Measurements from ENCODE around the gene PABPC3.

The PABPC3 gene

DNA sequence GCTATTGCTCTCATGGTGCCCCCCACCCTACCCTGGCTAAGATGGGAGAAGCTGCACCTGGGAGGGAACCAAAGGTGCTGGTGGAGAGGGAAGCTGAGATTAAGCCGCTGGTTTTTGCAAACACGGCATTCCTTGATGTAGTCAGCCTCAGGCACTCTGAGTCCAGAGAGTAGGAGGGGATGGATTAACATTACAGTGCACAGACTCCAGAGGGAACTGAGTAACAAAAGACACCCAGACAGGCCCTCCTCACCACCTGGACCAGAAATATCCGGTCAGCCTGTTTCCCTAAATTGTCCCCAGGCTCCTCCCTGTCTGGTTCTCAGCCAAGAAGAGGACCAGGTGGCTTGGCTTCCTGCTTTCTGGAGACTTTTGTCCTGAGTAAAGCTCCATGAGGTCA is 28.9 kb upstream of the PABPC3 start:
- TF ChIP-seq ZNF565 (CRISPR knock-in tag; conservative IDR thresholded peaks at IDR 0.05; ENCODE audit: low read depth) (no peak), ZNF70 (CRISPR knock-in tag; IDR thresholded peaks at IDR 0.05) (no peak), OSR1 (CRISPR knock-in tag; IDR thresholded peaks at IDR 0.05) (no peak), PPARA (CRISPR knock-in tag; IDR thresholded peaks at IDR 0.05; ENCODE audit: borderline replicate concordance) (no peak), ZFP3 (CRISPR knock-in tag; IDR thresholded peaks at IDR 0.05) (no peak), ZFP30 (CRISPR knock-in tag; IDR thresholded peaks at IDR 0.05) (no peak), ISL1 (CRISPR knock-in tag; IDR thresholded peaks at IDR 0.05) (no peak), TOX (CRISPR knock-in tag; IDR thresholded peaks at IDR 0.05; ENCODE audit: borderline replicate concordance) (no peak), RARB (CRISPR knock-in tag; IDR thresholded peaks at IDR 0.05) (no peak), ZNF8 (CRISPR knock-in tag; IDR thresholded peaks at IDR 0.05) (no peak), ARNTL (CRISPR knock-in tag; IDR thresholded peaks at IDR 0.05; ENCODE audit: borderline replicate concordance, low read depth) (no peak), GLIS3 (CRISPR knock-in tag; IDR thresholded peaks at IDR 0.05) (no peak)
- TF ChIP-seq, protein P1, sequence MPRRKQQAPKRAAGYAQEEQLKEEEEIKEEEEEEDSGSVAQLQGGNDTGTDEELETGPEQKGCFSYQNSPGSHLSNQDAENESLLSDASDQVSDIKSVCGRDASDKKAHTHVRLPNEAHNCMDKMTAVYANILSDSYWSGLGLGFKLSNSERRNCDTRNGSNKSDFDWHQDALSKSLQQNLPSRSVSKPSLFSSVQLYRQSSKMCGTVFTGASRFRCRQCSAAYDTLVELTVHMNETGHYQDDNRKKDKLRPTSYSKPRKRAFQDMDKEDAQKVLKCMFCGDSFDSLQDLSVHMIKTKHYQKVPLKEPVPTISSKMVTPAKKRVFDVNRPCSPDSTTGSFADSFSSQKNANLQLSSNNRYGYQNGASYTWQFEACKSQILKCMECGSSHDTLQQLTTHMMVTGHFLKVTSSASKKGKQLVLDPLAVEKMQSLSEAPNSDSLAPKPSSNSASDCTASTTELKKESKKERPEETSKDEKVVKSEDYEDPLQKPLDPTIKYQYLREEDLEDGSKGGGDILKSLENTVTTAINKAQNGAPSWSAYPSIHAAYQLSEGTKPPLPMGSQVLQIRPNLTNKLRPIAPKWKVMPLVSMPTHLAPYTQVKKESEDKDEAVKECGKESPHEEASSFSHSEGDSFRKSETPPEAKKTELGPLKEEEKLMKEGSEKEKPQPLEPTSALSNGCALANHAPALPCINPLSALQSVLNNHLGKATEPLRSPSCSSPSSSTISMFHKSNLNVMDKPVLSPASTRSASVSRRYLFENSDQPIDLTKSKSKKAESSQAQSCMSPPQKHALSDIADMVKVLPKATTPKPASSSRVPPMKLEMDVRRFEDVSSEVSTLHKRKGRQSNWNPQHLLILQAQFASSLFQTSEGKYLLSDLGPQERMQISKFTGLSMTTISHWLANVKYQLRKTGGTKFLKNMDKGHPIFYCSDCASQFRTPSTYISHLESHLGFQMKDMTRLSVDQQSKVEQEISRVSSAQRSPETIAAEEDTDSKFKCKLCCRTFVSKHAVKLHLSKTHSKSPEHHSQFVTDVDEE (CRISPR knock-in tag; IDR thresholded peaks at IDR 0.05), result no peak
- TF ChIP-seq, protein P2, sequence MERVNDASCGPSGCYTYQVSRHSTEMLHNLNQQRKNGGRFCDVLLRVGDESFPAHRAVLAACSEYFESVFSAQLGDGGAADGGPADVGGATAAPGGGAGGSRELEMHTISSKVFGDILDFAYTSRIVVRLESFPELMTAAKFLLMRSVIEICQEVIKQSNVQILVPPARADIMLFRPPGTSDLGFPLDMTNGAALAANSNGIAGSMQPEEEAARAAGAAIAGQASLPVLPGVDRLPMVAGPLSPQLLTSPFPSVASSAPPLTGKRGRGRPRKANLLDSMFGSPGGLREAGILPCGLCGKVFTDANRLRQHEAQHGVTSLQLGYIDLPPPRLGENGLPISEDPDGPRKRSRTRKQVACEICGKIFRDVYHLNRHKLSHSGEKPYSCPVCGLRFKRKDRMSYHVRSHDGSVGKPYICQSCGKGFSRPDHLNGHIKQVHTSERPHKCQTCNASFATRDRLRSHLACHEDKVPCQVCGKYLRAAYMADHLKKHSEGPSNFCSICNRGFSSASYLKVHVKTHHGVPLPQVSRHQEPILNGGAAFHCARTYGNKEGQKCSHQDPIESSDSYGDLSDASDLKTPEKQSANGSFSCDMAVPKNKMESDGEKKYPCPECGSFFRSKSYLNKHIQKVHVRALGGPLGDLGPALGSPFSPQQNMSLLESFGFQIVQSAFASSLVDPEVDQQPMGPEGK (CRISPR knock-in tag; IDR thresholded peaks at IDR 0.05; ENCODE audit: borderline replicate concordance), result no peak
- TF ChIP-seq, protein P3, sequence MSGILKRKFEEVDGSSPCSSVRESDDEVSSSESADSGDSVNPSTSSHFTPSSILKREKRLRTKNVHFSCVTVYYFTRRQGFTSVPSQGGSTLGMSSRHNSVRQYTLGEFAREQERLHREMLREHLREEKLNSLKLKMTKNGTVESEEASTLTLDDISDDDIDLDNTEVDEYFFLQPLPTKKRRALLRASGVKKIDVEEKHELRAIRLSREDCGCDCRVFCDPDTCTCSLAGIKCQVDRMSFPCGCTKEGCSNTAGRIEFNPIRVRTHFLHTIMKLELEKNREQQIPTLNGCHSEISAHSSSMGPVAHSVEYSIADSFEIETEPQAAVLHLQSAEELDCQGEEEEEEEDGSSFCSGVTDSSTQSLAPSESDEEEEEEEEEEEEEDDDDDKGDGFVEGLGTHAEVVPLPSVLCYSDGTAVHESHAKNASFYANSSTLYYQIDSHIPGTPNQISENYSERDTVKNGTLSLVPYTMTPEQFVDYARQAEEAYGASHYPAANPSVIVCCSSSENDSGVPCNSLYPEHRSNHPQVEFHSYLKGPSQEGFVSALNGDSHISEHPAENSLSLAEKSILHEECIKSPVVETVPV (CRISPR knock-in tag; IDR thresholded peaks at IDR 0.05), result no peak
- ATAC-seq, result no peak

DNA sequence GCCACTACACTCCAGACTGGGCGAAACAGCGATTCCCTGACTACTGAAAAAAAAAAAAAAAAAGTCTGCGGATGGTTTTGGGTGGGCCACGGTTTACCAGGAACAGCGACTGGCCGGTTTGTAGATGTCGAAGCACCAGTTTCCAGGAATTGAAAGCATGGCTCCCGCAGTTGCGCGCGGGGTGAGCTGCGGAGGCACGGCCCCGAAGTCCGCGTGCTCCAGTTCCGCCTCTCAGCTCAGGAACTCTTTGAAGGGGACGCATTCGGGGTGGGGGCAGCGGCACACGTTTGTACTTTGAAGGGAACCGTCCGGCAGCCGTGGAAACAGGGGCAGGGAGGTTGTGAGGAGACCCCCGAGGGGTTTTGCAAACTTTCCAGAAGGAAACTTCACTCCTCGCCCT is 27.1 kb upstream of the PABPC3 start:
- TF ChIP-seq GLIS3 (CRISPR knock-in tag; IDR thresholded peaks at IDR 0.05), result no peak
- TF ChIP-seq ZFP30 (CRISPR knock-in tag; IDR thresholded peaks at IDR 0.05), result no peak
- no peak for TF ChIP-seq BACH2 (CRISPR knock-in tag; IDR thresholded peaks at IDR 0.05; ENCODE audit: borderline replicate concordance)
- no peak for ATAC-seq

DNA sequence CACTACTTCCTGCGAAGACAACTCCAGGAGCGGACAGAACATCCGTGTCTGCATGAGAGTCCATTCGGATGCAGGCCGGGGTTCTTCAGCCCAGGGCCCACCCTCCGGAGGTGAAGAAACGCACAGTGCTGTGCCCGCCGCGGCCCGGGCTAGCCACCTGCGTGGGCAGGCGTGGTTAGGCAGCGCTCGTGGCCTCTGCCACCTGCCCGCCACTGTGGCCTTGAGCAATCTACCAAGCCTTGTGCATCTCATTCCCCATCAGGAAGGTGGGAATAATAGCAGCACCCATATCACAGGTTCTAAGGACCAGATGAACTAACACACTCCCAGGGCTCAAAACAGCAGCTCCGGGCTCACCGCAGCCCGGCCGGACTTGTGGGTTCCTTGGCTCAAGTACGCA is 26.7 kb upstream of the PABPC3 start:
- ATAC-seq, result no peak
- TF ChIP-seq, protein P2 (CRISPR knock-in tag; IDR thresholded peaks at IDR 0.05; ENCODE audit: borderline replicate concordance), result no peak
- TF ChIP-seq ZFP3 (CRISPR knock-in tag; IDR thresholded peaks at IDR 0.05), result no peak

DNA sequence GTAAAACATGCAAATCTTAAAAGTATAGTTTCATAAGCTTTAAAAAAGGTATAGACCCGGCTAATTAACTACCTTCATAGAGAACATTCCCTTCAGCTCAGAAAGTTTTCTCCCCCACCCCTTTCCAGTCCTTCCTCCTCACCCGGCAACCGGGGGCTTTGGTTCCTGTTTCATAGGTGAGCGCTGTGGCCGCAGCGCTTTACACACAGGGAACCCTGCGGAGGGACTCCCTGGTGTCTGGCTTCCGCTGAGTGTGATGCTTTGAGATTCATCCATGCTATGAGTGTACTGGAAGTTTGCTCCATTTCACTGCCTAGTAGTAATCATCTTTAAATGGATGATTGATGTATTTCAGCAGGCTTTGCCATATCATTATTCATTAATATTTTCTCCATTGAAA is 26.0 kb upstream of the PABPC3 start:
- no peak for ATAC-seq
- TF ChIP-seq ZNF565 (CRISPR knock-in tag; conservative IDR thresholded peaks at IDR 0.05; ENCODE audit: low read depth) (no peak), TCF4 (CRISPR knock-in tag; IDR thresholded peaks at IDR 0.05; ENCODE audit: borderline replicate concordance) (no peak), BACH2 (CRISPR knock-in tag; IDR thresholded peaks at IDR 0.05; ENCODE audit: borderline replicate concordance) (no peak), ARNTL (CRISPR knock-in tag; IDR thresholded peaks at IDR 0.05; ENCODE audit: borderline replicate concordance, low read depth) (no peak), OSR1 (CRISPR knock-in tag; IDR thresholded peaks at IDR 0.05) (no peak), GLIS3 (CRISPR knock-in tag; IDR thresholded peaks at IDR 0.05) (no peak), SNAI2 (CRISPR knock-in tag; IDR thresholded peaks at IDR 0.05) (no peak), TOX (CRISPR knock-in tag; IDR thresholded peaks at IDR 0.05; ENCODE audit: borderline replicate concordance) (no peak), CSDC2 (CRISPR knock-in tag; IDR thresholded peaks at IDR 0.05) (no peak)
- TF ChIP-seq, protein P3 (CRISPR knock-in tag; IDR thresholded peaks at IDR 0.05), result no peak
- TF ChIP-seq, protein P2 (CRISPR knock-in tag; IDR thresholded peaks at IDR 0.05; ENCODE audit: borderline replicate concordance), result no peak
